Endothelial cell of hepatic sinusoid (primary cell): ENCODE data around the gene FLRT1.

Experiments used
- in situ Hi-C: cut with HindIII; loops from 2 replicates; pipeline ENCODE4 v1.10.0; 2017; ENCODE audit warnings: low sequenced_read_pairs

Gene FLRT1

GRCh38 chr11:64081745-64082442, 46.2 kb downstream of the FLRT1 start:
- in situ Hi-C loops, result no loop called here

- in situ Hi-C loops, result no loop called here
Measured at GRCh38 chr11:64083398-64084080, 47.8 kb downstream of the FLRT1 start.

- in situ Hi-C loops, result no loop called here
Measured at GRCh38 chr11:64084146-64084950, 48.6 kb downstream of the FLRT1 start.

GRCh38 chr11:64084951-64085710, 49.4 kb downstream of the FLRT1 start:
- in situ Hi-C loops, result no loop called here
